B cell (primary cell): Measurements from ENCODE around the gene PLD3. TPM values are rescaled to one million over a fixed set of nuclear protein-coding genes. Genes with fewer than 3 reads are reported as not detected.

Experiments
- ATAC-seq: fragments of 200-7000 bp; cut with Tn5 transposase; one replicate; pipeline ENCODE4 v1.10.0; 2021; ENCODE audit warnings: low read depth, mild to moderate bottlenecking, moderate number of reproducible peaks, moderate library complexity
- CTCF ChIA-PET: fragments of 350-600 bp; sonication (Branson Sonifier 250); formaldehyde crosslinking; loops from one replicate; lab custom pipeline; 2021; ENCODE audit warnings: antibody characterized with exemption, inconsistent platforms; lab: Charles Lee
- POLR2A ChIA-PET: fragments of 350-600 bp; sonication (Branson Sonifier 250); formaldehyde crosslinking; loops from one replicate; lab custom pipeline; 2021; ENCODE audit warnings: antibody characterized with exemption; lab: Charles Lee
- DNase-seq: peaks from one replicate; pipeline ENCODE4 v3.0.0; 2013
- H2AFZ ChIP-seq: 2 replicates; pipeline ENCODE4 v1.6.1; 2012; ENCODE audit warnings: mild to moderate bottlenecking, low read depth, low read length; ENCODE audit not compliant: insufficient read depth, poor library complexity, severe bottlenecking
- H3K27ac ChIP-seq, 2 donors: 1 replicate in 1 of 2; 2 replicates in 1 of 2; pipeline ENCODE4 v1.5.1; 2012 to 2013; ENCODE audit warnings: low read length in 2 of 2, mild to moderate bottlenecking in 2 of 2, moderate library complexity in 1 of 2
- H3K27me3 ChIP-seq, 4 experiments: fragments of 200-600 bp in 1 of 4; sonication (generic) in 1 of 4; replicated peaks in 1 of 4; 1 replicate in 2 of 4; 2 replicates in 2 of 4; pipeline versions ENCODE4 v1.6.1 to v1.7.0; 2013 to 2016; ENCODE audit warnings: low read length in 3 of 4, mild to moderate bottlenecking in 2 of 4, mixed read lengths in 1 of 4, moderate library complexity in 1 of 4; ENCODE audit not compliant: insufficient read depth in 4 of 4, control insufficient read depth in 3 of 4; ENCODE audit errors: control extremely low read depth in 1 of 4
- H3K36me3 ChIP-seq, 2 experiments: replicated peaks in 1 of 2; 1 replicate in 1 of 2; 2 replicates in 1 of 2; pipeline versions ENCODE4 v1.6.1 to v1.7.1; 2013; ENCODE audit warnings: low read length in 1 of 2; ENCODE audit not compliant: insufficient read depth in 2 of 2, control insufficient read depth in 1 of 2; ENCODE audit errors: control extremely low read depth in 1 of 2, extremely low read depth in 1 of 2
- H3K4me1 ChIP-seq, 2 donors: fragments of 200-600 bp in 1 of 2; sonication (generic) in 1 of 2; 1 replicate in 1 of 2; 2 replicates in 1 of 2; pipeline versions ENCODE4 v1.5.1 to v1.6.1; 2013 to 2017; ENCODE audit warnings: low read length in 2 of 2; ENCODE audit not compliant: control insufficient read depth in 2 of 2, insufficient read depth in 2 of 2
- H3K4me2 ChIP-seq: replicated peaks from 2 replicates; pipeline ENCODE3; 2012; ENCODE audit warnings: mild to moderate bottlenecking, low read depth, low read length; ENCODE audit not compliant: poor library complexity, severe bottlenecking
- H3K4me3 ChIP-seq, 5 experiments: fragments of 200-600 bp in 1 of 5; sonication (generic) in 1 of 5; 1 replicate in 3 of 5; 2 replicates in 2 of 5; pipeline versions ENCODE4 v1.5.1 to v1.7.0; 2011 to 2016; ENCODE audit warnings: low read length in 4 of 5, mild to moderate bottlenecking in 4 of 5, low read depth in 2 of 5, control low read depth in 1 of 5, moderate library complexity in 1 of 5; ENCODE audit not compliant: insufficient read depth in 1 of 5; ENCODE audit errors: control extremely low read depth in 1 of 5, extremely low read depth in 1 of 5
- H3K79me2 ChIP-seq: fragments of 200-600 bp; sonication (generic); one replicate; pipeline ENCODE4 v1.6.0; 2016; ENCODE audit warnings: low read length; ENCODE audit not compliant: control insufficient read depth, insufficient read depth
- H3K9ac ChIP-seq: fragments of 200-600 bp; sonication (generic); 2 replicates; pipeline ENCODE4 v1.6.1; 2017; ENCODE audit warnings: mild to moderate bottlenecking, low read length, moderate library complexity
- H3K9me3 ChIP-seq, 3 donors: one replicate each; pipeline versions ENCODE4 v1.6.1 to v1.7.1; 2013; ENCODE audit warnings: low read length in 2 of 3; ENCODE audit not compliant: control insufficient read depth in 2 of 3, insufficient read depth in 1 of 3; ENCODE audit errors: control extremely low read depth in 1 of 3
- H4K20me1 ChIP-seq: 2 replicates; pipeline ENCODE4 v1.6.0; 2012; ENCODE audit warnings: mild to moderate bottlenecking, low read length; ENCODE audit not compliant: insufficient read depth, control insufficient read depth, poor library complexity, severe bottlenecking
- H3K27ac Mint-ChIP-seq: one replicate; pipeline ENCODE4 v1.8.0; 2021; ENCODE audit warnings: mixed read lengths
- H3K27me3 Mint-ChIP-seq: one replicate; pipeline ENCODE4 v1.8.0; 2021; ENCODE audit warnings: mixed read lengths
- H3K4me1 Mint-ChIP-seq: one replicate; pipeline ENCODE4 v1.8.0; 2021; ENCODE audit warnings: mixed read lengths
- H3K4me3 Mint-ChIP-seq: one replicate; pipeline ENCODE4 v1.8.0; 2021; ENCODE audit warnings: mixed read lengths
- H3K9me3 Mint-ChIP-seq: one replicate; pipeline ENCODE4 v1.8.0; 2022; ENCODE audit warnings: mixed read lengths; ENCODE audit not compliant: insufficient read depth
- CTCF ChIP-seq: fragments of 200-600 bp; IDR thresholded peaks from one replicate; pipeline ENCODE4 v1.8.0; 2022; ENCODE audit warnings: antibody characterized with exemption, mild to moderate bottlenecking
- EZH2 ChIP-seq: IDR thresholded peaks from 2 replicates; pipeline ENCODE4 v1.6.1; 2012; ENCODE audit warnings: borderline replicate concordance, low read depth, mild to moderate bottlenecking, moderate library complexity, low read length; ENCODE audit not compliant: insufficient read depth, poor library complexity, severe bottlenecking
- WGBS: methylation state at CpG from one replicate; pipeline ENCODE4 v1.1.5; 2013; ENCODE audit warnings: missing lambda C conversion rate; ENCODE audit not compliant: insufficient coverage; 5-methylcytosine and 5-hydroxymethylcytosine counted together
- intact Hi-C: fragments of 100-400 bp; cut with micrococcal nuclease; formaldehyde crosslinking; loops from one replicate; pipeline ENCODE4 v1.10.0; 2022
- polyA plus RNA-seq: library from polyadenylated mRNA; depleted of rRNA; stranded (reverse); fragments of >200 nt; gene quantifications from 2 replicates; pipeline ENCODE4 v1.2.3, GENCODE V29; 2012
- total RNA-seq, 2 donors: library from RNA; stranded (reverse); fragments of 120-200 nt in 1 of 2; gene quantifications; 1 replicate in 1 of 2; 2 replicates in 1 of 2; pipeline versions ENCODE4 v1.2.3 to v1.2.4, GENCODE V29; 2013 to 2022

The PLD3 gene
- total and polyA plus RNA-seq, 2 donors (not counting 1 experiment from before 2014, with no cell fraction given) = 61.7 to 153 TPM

GRCh38 chr19:40419780-40420179, 71.3 kb downstream of the PLD3 start:
- ATAC-seq = no peak
- H3K79me2 ChIP-seq = peaks cover 21% of the 10 kb centered on the region
- peaks cover 0 to 9% of the 10 kb centered on the region in 2 experiments for H3K36me3 ChIP-seq
- peaks cover 13 to 25% of the 10 kb centered on the region in 2 donors for H3K4me1 ChIP-seq
- no peak overlapping the region for H3K27ac ChIP-seq
- no peaks in the 10 kb centered on the region for H3K9me3 ChIP-seq
- no peak overlapping the region for H3K4me3 ChIP-seq
- Mint-ChIP-seq H3K27ac (peak overlapping the region; percentile 66), H3K9me3 (no peaks in the 10 kb centered on the region), H3K27me3 (no peaks in the 10 kb centered on the region), H3K4me3 (peak overlapping the region; percentile 78), H3K4me1 (peaks cover 22% of the 10 kb centered on the region)
- ChIA-PET POLR2A (interaction anchor here (0.6 to 0.7 kb wide), 2 partner anchors 8 to 388 kb away, joined by 3 to 4 read pairs; no protein-coding TSS in a partner anchor), CTCF (interaction anchor here (0.7 to 9.5 kb wide), 24 partner anchors 9 to 1539 kb away, joined by 3 to 87 read pairs (median 6); partner anchors contain the start of genes BLVRB, SERTAD3 and SPTBN4)
- no peak for DNase-seq
- H3K4me2 ChIP-seq = no peak overlapping the region
- intact Hi-C loops = loop anchor here (1.0 to 2.0 kb wide), 4 partner anchors 101 to 151 kb away; no protein-coding TSS in a partner anchor
- no peaks in the 10 kb centered on the region for H3K27me3 ChIP-seq
- no peak overlapping the region for H2AFZ ChIP-seq
- 98% methylated on average over 4 of the region's 5 CpGs for WGBS
- H3K9ac ChIP-seq = no peak overlapping the region
- no peaks in the 10 kb centered on the region for H4K20me1 ChIP-seq
- TF ChIP-seq CTCF (no peak), EZH2 (no peak)

GRCh38 chr19:40420451-40420765, 71.9 kb downstream of the PLD3 start:
- Histone ChIP-seq H3K27me3 (no peaks in the 10 kb centered on the region), H3K4me3 (peak overlapping the region in 4 of 5 experiments; percentile 82 to 95 (median 89)), H3K27ac (peak overlapping the region; percentile 81 to 88), H2AFZ (peak overlapping the region; percentile 82), H3K36me3 (peaks cover 0 to 9% of the 10 kb centered on the region in 2 experiments), H3K9me3 (no peaks in the 10 kb centered on the region), H3K79me2 (peaks cover 26% of the 10 kb centered on the region), H3K9ac (peak overlapping the region; percentile 79), H3K4me2 (peak overlapping the region; percentile 95), H3K4me1 (peaks cover 15 to 29% of the 10 kb centered on the region in 2 donors), H4K20me1 (no peaks in the 10 kb centered on the region)
- Mint-ChIP-seq H3K27ac (peak overlapping the region; percentile 85), H3K27me3 (no peaks in the 10 kb centered on the region), H3K9me3 (no peaks in the 10 kb centered on the region), H3K4me3 (peak overlapping the region; percentile 86), H3K4me1 (peaks cover 25% of the 10 kb centered on the region)
- TF ChIP-seq CTCF (no peak), EZH2 (no peak)
- WGBS = 57% methylated on average over 12 of the region's 14 CpGs
- intact Hi-C loops = loop anchor here (1.0 to 2.0 kb wide), 4 partner anchors 100 to 150 kb away; no protein-coding TSS in a partner anchor
- ChIA-PET CTCF (interaction anchor here (0.6 to 9.5 kb wide), 38 partner anchors 8 to 1983 kb away, joined by 3 to 87 read pairs (median 4); partner anchors contain the start of genes BLVRB, PRX, PSMC4 and SERTAD3), POLR2A (interaction anchor here (0.6 to 2.3 kb wide), 12 partner anchors 8 to 1002 kb away, joined by 3 to 32 read pairs (median 4); partner anchors contain the start of genes BLVRB and SERTAD3)
- DNase-seq = no peak
- ATAC-seq = no peak
